Measurements from ENCODE around the gene L3MBTL4. TPM values are rescaled to one million over a fixed set of nuclear protein-coding genes. Genes with fewer than 3 reads are reported as not detected.

Gene L3MBTL4
- total RNA-seq, 6 experiments from 2014 or later = 8.2 to 16.0 (median 11.3) TPM

DNA sequence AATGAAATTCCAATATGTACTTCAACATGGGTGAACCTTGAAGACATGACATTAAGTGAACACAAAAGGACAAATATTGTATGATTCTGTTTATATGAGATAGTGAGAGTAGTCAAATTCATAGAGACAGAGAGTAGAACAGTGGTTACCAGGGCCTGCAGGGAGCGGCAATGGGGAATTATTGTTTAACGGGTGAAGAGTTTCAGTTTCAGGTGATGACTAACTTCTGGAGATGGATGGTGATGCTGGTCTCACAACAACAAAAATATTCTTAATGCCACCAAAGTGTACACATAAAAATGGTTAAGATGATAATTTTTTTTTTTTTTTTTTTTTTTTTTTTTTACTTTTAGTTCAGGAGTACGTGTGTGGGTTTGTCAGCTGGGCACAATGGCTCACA lies 410.0 kb downstream of the L3MBTL4 start:
- Histone ChIP-seq H3K4me1 (no peaks in the 10 kb centered on the region), H3K36me3 (no peaks in the 10 kb centered on the region), H3K4me3 (no peak overlapping the region), H3K27ac (no peak overlapping the region), H3K9me3 (no peaks in the 10 kb centered on the region), H3K27me3 (no peaks in the 10 kb centered on the region)
- intact Hi-C loops (cut with DNase I) = no loop called here
- TF ChIP-seq POLR2A (IDR thresholded peaks at IDR 0.05) = no peak
- TF ChIP-seq, protein P1, sequence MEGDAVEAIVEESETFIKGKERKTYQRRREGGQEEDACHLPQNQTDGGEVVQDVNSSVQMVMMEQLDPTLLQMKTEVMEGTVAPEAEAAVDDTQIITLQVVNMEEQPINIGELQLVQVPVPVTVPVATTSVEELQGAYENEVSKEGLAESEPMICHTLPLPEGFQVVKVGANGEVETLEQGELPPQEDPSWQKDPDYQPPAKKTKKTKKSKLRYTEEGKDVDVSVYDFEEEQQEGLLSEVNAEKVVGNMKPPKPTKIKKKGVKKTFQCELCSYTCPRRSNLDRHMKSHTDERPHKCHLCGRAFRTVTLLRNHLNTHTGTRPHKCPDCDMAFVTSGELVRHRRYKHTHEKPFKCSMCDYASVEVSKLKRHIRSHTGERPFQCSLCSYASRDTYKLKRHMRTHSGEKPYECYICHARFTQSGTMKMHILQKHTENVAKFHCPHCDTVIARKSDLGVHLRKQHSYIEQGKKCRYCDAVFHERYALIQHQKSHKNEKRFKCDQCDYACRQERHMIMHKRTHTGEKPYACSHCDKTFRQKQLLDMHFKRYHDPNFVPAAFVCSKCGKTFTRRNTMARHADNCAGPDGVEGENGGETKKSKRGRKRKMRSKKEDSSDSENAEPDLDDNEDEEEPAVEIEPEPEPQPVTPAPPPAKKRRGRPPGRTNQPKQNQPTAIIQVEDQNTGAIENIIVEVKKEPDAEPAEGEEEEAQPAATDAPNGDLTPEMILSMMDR (IDR thresholded peaks at IDR 0.05) = no peak
- DNase-seq = no peak
- WGBS (ENCODE audit: insufficient coverage, low coverage, low lambda C conversion rate, missing lambda C conversion rate) = 90% methylated on average over 3 of the region's 3 CpGs
- no peak for ATAC-seq

DNA sequence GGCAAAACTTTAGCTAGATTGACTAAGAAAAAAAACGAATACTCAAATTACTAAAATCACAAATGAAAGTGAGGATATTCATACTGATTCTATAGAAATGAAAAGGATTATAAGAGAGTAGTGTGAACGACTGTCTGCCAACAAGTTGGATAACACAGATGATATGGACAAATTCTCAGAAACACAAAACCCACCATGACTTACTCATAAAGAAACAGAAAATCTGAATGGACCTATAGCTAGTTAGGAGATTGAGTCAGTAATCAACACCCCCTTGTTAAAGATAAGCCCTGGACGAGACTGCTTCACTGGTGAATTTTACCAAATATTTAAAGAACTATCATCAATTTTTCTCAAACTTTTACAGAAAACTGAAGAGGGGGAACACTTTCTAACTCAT lies 410.6 kb downstream of the L3MBTL4 start:
- no peaks in the 10 kb centered on the region for H3K9me3 ChIP-seq
- DNase-seq (no peak), ATAC-seq (no peak)
- H3K36me3 ChIP-seq = no peaks in the 10 kb centered on the region
- H3K27ac ChIP-seq = no peak overlapping the region
- 59% methylated on average over 3 of the region's 3 CpGs for WGBS (ENCODE audit: insufficient coverage, low coverage, low lambda C conversion rate, missing lambda C conversion rate)
- no peaks in the 10 kb centered on the region for H3K27me3 ChIP-seq
- H3K4me3 ChIP-seq = no peak overlapping the region
- no peak for TF ChIP-seq POLR2A (IDR thresholded peaks at IDR 0.05)
- TF ChIP-seq, protein P1 (IDR thresholded peaks at IDR 0.05) = no peak
- peaks cover 0 to 2% (median 0%) of the 10 kb centered on the region in 4 donors for H3K4me1 ChIP-seq
- intact Hi-C loops (cut with DNase I) = no loop called here

- no peaks in the 10 kb centered on the region for H3K9me3 ChIP-seq
- intact Hi-C loops (cut with DNase I) = no loop called here
- no peak overlapping the region for H3K4me3 ChIP-seq
- H3K36me3 ChIP-seq = no peaks in the 10 kb centered on the region
- no peak overlapping the region for H3K27ac ChIP-seq
- ATAC-seq (no peak), DNase-seq (no peak)
- WGBS (ENCODE audit: insufficient coverage, low coverage, low lambda C conversion rate, missing lambda C conversion rate) = 62% methylated on average over 2 of the region's 2 CpGs
- H3K4me1 ChIP-seq = peaks cover 0 to 7% (median 3%) of the 10 kb centered on the region in 4 donors
- H3K27me3 ChIP-seq = no peaks in the 10 kb centered on the region
- TF ChIP-seq, protein P1 (IDR thresholded peaks at IDR 0.05) = no peak
- no peak for TF ChIP-seq POLR2A (IDR thresholded peaks at IDR 0.05)
These were observed 412.8 kb downstream of the L3MBTL4 start for GRCh38 chr18:6001867-6002266.

GRCh38 chr18:5998907-5999306 lies 415.8 kb downstream of the L3MBTL4 start:
- no peak overlapping the region for H3K4me3 ChIP-seq
- intact Hi-C loops (cut with DNase I) = no loop called here

More at GRCh38 chr18:5998907-5999306, 415.8 kb downstream of the L3MBTL4 start:
- TF ChIP-seq POLR2A (IDR thresholded peaks at IDR 0.05) = no peak
- TF ChIP-seq, protein P1 (IDR thresholded peaks at IDR 0.05) = no peak
- H3K27ac ChIP-seq = peak overlapping the region in 1 of 3 donors; percentile 65
- H3K9me3 ChIP-seq = no peaks in the 10 kb centered on the region
- ATAC-seq = peak in 2 of 4 donors; percentile 14 to 37
- H3K4me1 ChIP-seq = peaks cover 0 to 7% (median 3%) of the 10 kb centered on the region in 4 donors
- no peak for DNase-seq
- H3K27me3 ChIP-seq = no peaks in the 10 kb centered on the region
- no peaks in the 10 kb centered on the region for H3K36me3 ChIP-seq
